VCaP (cell line): Measurements from ENCODE around the gene C3orf22.

Experiments used
- H3K27ac ChIP-seq: fragments of 450-650 bp; 2 replicates; pipeline ENCODE4 v1.5.1; 2017
- TF ChIP-seq, protein P1 (sequence below): fragments of 450-650 bp; conservative IDR thresholded peaks from 2 replicates; pipeline ENCODE4 v1.5.1; 2017; ENCODE audit warnings: mild to moderate bottlenecking, moderate library complexity

The C3orf22 gene

DNA sequence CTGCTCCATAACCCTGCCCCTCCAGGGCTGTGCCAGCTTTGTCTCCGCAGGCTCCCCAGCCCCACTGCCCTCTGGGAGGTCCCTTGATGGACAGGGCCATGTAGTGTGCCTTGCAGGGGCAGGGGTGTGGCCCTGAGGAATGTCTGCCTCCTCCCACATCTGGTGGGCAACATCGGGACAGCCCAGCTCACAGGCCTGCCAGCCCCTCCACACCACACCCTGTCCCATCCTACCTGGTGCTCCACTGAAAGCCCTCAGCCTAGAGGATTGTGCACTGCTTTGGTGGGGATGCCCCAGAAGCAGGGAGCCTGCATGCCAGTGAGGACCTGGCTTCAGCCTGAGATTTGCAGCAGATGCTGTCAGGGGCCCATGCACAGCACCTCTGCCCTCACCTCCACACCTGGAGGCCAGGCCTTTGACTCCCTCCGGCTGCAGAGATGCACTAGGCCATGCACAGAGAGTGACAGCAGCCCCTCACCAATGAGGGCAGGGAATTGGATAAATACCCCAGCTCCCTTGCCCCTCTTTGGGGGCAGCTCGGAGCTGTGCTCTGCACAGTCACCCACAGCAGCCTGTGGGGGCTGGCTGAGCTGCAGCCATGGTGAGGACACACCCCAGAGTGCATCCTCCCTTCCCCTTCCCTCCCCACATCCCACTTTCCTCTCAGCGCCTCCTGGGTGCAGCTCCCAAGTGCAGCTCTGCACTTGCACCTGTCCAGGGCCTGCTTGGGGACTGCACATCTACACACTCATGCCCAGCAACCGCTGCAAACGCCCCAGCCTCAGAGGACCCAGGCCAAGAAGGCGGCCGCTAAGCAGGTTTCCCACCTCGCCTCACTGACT lies 2.7 kb downstream of the C3orf22 start:
- TF ChIP-seq, protein P1, sequence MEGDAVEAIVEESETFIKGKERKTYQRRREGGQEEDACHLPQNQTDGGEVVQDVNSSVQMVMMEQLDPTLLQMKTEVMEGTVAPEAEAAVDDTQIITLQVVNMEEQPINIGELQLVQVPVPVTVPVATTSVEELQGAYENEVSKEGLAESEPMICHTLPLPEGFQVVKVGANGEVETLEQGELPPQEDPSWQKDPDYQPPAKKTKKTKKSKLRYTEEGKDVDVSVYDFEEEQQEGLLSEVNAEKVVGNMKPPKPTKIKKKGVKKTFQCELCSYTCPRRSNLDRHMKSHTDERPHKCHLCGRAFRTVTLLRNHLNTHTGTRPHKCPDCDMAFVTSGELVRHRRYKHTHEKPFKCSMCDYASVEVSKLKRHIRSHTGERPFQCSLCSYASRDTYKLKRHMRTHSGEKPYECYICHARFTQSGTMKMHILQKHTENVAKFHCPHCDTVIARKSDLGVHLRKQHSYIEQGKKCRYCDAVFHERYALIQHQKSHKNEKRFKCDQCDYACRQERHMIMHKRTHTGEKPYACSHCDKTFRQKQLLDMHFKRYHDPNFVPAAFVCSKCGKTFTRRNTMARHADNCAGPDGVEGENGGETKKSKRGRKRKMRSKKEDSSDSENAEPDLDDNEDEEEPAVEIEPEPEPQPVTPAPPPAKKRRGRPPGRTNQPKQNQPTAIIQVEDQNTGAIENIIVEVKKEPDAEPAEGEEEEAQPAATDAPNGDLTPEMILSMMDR = no peak
- H3K27ac ChIP-seq = no peak overlapping the region

DNA sequence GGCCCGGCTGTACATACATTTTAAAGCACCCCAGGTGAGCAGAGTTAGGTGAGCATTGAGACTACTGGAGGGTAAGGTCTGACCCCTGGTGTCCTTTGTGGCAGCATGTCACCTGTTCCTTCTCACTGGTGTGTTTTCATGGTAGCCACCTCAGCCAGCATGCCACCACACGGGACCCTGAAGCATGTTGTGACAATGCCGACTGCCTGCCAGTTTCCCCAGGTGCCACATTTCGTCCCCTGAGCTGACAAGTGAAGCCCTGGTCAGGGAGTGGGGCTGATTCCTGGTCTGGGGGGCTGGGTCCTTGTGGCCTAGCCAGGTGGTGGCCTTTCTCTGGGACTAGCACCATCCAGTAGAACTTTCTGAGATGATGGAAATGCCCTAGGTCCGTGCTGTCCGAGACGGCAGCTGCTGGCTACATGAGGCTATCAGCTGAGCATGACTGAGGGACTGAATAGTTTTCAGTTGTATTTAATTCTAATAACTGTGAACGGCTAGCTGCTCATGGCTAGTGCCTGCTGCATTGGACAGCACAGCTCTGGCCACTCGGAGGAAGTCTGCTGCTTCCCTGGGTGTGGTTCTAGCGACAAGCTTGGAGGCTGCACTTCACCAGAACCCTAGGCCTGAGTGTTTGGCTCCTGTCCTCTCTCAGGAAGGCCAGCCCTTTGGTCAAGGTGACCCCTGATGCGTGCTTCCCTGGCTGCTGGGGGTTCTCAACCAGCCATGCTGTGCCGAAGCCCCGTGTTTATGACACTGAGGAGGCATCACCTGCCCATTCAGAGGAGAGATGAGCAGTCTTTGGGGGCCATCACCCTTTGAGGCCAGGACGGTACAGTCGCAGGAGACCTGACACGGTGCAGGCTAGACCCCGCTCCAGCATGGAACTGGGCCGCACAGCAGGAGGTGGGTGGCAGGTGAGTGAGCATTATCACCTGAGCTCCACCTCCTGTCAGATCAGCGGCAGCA lies 3.9 kb downstream of the C3orf22 start:
- TF ChIP-seq, protein P1 = no peak

DNA sequence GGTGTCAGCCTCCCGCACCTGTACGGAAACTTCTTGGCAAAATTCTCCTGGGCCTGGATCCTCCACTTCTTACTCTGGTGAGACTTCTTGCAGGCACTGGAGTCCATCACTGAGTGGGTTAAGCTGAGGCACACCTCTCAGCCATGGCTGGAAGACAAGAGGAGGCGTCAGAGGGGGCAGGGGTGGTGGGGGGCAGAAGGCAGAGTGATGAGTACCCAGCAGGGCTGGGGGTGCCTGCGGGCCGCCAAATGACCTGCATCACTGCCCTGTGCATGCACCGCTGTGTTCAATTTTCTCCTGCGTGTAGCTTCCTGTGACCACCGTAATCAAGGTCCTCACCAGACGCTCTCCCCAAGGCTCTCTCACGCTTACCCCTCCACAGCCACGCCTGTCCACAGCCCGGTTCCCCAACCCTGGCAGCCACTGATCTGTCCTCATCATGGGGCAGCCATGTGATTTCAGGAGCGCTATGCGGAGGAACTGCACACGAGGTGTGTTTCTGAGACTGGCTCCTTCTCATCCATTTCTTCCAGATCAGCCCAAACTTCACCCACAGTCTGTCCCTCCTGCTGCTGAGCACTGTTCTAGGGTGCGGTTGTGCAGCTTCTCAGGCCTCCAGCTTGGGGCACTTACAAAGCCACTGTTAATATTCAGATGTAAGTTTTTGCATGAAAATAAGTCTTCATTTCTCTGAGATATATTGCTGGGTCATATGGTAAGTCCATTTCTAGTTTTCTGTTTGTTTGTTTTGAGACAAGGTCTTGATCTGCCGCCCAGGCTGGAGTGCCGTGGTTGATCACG lies 5.2 kb downstream of the C3orf22 start:
- TF ChIP-seq, protein P1 = no peak

More for the DNA sequence above, 3.9 kb downstream of the C3orf22 start:
- no peak overlapping the region for H3K27ac ChIP-seq

DNA sequence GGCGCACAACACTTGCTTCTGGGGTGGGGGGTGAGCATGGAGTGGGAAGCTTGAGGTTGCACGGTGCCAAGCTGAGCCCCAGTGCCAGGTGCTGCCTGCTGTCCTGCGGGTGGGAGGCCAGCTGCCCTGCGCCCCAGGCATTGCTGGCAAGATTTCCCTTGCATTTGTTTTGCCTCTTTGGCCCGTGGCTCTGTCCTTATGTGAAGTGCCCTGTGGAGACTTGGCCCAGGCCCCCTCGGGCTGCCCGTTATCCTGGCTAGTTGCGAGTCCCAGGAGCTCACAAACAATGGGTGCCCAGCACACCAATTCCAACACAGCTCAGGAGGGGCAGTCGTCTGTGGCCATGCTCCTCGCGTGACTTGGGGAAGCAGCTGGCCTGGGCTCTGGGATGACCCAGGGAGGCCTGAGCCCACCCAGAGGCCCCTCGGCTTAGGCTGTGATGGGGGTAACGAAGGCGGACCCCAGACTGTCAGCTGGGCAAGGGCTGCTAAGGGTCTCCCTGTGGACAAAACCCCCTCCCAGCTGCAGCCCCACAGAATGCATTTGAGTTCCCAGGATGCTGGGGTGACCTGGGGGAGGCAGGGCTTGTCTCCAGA lies 5.9 kb downstream of the C3orf22 start:
- TF ChIP-seq, protein P1 = no peak
- no peak overlapping the region for H3K27ac ChIP-seq

More for the DNA sequence above, 5.2 kb downstream of the C3orf22 start:
- H3K27ac ChIP-seq = no peak overlapping the region

DNA sequence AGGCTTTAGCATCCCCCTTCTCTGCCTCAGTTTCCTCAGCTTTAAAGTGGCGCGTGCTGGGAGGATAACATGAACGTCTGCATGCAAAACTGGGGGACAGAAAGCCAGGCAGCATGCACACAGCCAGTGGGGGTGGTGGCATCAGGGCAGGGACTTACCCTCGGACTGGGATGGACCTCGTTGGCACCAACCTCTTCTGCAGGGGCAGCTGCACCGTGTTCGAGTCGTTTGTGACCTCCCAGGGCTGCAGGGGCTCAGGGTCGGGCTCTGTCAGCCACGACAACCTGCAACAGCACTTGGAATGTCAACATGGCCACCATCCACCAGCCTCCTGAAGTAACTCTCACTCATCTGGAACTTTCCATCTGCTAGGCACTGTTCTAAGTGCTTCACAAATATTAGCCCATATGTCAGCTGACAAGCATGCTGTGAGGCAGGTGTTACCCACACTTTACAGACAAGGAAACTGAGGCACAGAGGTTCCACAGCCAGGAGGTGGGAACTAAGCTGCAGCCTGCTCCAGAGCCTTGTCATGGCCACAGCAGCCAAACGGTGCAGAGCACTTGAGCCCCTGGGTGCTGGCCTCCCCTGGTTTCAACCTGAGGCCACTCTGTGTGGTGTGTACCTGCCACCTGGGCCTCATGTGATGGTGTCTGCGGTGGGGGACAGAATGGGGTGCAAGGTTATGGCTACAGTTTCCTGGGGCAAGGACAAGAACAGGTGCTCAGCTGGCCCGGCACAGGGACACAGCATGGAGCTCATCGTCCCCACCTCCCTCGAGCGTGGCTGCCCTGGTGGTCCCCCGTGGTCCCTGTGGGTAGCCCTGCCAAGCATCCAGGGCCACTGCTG lies 6.7 kb downstream of the C3orf22 start:
- no peak overlapping the region for H3K27ac ChIP-seq
- TF ChIP-seq, protein P1 = no peak

DNA sequence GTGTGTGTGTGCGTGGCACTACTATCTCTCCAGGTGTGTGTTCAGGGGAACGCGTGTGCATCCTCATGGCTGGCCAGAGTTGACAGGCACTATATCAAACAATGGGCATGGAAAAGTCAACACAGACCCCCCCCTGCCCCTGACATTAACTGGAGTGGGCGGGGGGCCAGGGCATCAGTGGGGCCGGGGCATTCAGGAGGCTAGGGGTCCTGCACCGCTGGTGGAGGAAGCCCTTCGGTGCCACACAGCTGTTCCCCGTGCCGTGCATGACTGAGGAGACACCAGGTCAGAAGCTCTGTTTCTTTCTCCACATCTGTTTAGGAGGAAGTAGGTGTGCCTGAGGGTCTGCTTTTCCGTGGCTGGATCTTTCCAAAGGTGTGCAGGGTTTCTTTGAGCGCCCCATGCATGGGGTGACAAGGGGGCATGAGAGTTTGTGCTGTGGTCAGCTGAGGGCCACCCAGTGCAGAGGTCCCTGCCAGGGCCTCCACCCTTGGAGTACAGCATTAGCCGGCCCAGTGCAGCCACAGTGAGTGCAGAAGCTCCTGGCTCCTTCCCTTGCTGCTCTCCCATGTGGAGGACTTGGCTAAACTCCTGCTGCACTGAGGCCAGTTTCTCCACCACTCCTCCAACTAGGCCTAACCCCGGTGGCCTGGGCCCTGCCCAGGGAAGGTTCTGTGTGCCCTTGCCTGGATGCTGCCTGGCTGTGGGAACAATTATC lies 7.5 kb downstream of the C3orf22 start:
- TF ChIP-seq, protein P1 = no peak
- no peak overlapping the region for H3K27ac ChIP-seq
